Astrocyte (in vitro differentiated cells and primary cell): ENCODE data around the gene UBE2G1. TPM values are rescaled to one million over a fixed set of nuclear protein-coding genes. Genes with fewer than 3 reads are reported as not detected.

Source experiments
- DNase-seq: peaks from one replicate; pipeline ENCODE4 v3.0.0-alpha.2; 2010; ENCODE audit warnings: low read depth
- FAIRE-seq: peaks from 2 replicates; lab custom pipeline; 2011; peaks lifted over from hg19 to GRCh38; lab: Jason Lieb, UNC
- H2AFZ ChIP-seq: 2 replicates; pipeline ENCODE4 v1.6.0; 2012; ENCODE audit warnings: low read depth, low read length, inconsistent platforms
- H3K27ac ChIP-seq: 2 replicates; pipeline ENCODE4 v1.5.1; 2011; ENCODE audit warnings: low read depth, low read length, inconsistent platforms
- H3K27me3 ChIP-seq: 2 replicates; pipeline ENCODE4 v1.6.0; 2011; ENCODE audit warnings: low read length, inconsistent platforms; ENCODE audit not compliant: insufficient read depth
- H3K36me3 ChIP-seq: 2 replicates; pipeline ENCODE4 v1.5.1; 2011; ENCODE audit warnings: low read length, inconsistent platforms; ENCODE audit not compliant: insufficient read depth
- H3K4me1 ChIP-seq: 2 replicates; pipeline ENCODE4 v1.5.1; 2011; ENCODE audit warnings: low read length, inconsistent platforms; ENCODE audit not compliant: insufficient read depth
- H3K4me2 ChIP-seq: 2 replicates; pipeline ENCODE4 v1.6.0; 2012; ENCODE audit warnings: low read length, inconsistent platforms
- H3K4me3 ChIP-seq: 2 replicates; pipeline ENCODE4 v1.5.1; 2011; ENCODE audit warnings: low read depth, mild to moderate bottlenecking, low read length, inconsistent platforms; ENCODE audit not compliant: insufficient read depth
- H3K79me2 ChIP-seq: 2 replicates; pipeline ENCODE4 v1.6.0; 2012; ENCODE audit warnings: mild to moderate bottlenecking, low read length, inconsistent platforms; ENCODE audit not compliant: insufficient read depth
- H3K9ac ChIP-seq: 2 replicates; pipeline ENCODE4 v1.6.0; 2012; ENCODE audit warnings: mild to moderate bottlenecking, low read length, inconsistent platforms
- H3K9me3 ChIP-seq: 2 replicates; pipeline ENCODE4 v1.5.1; 2012; ENCODE audit warnings: low read depth, mild to moderate bottlenecking, low read length, inconsistent platforms; ENCODE audit not compliant: insufficient read depth
- H4K20me1 ChIP-seq: 2 replicates; pipeline ENCODE4 v1.6.0; 2012; ENCODE audit warnings: low read length, inconsistent platforms; ENCODE audit not compliant: insufficient read depth
- H3K27ac Mint-ChIP-seq: one replicate; pipeline ENCODE4 v1.8.0; 2021; ENCODE audit warnings: mild to moderate bottlenecking, mixed read lengths; ENCODE audit not compliant: unreplicated experiment
- H3K27me3 Mint-ChIP-seq: one replicate; pipeline ENCODE4 v1.8.0; 2021; ENCODE audit warnings: low read depth, mixed read lengths; ENCODE audit not compliant: unreplicated experiment
- H3K36me3 Mint-ChIP-seq: one replicate; pipeline ENCODE4 v1.8.0; 2021; ENCODE audit warnings: low read depth, mixed read lengths; ENCODE audit not compliant: unreplicated experiment
- H3K4me1 Mint-ChIP-seq: one replicate; pipeline ENCODE4 v1.8.0; 2021; ENCODE audit warnings: low read depth, mixed read lengths; ENCODE audit not compliant: unreplicated experiment
- H3K4me3 Mint-ChIP-seq: one replicate; pipeline ENCODE4 v1.8.0; 2021; ENCODE audit warnings: mild to moderate bottlenecking, moderate library complexity, mixed read lengths; ENCODE audit not compliant: unreplicated experiment
- H3K9me3 Mint-ChIP-seq: one replicate; pipeline ENCODE4 v1.8.0; 2021; ENCODE audit warnings: mild to moderate bottlenecking, mixed read lengths; ENCODE audit not compliant: unreplicated experiment
- EZH2 ChIP-seq: IDR thresholded peaks from 2 replicates; pipeline ENCODE4 v1.6.1; 2012; ENCODE audit warnings: mild to moderate bottlenecking, low read length, inconsistent platforms; ENCODE audit not compliant: insufficient read depth
- total RNA-seq: library from RNA; stranded (reverse); gene quantifications from 2 replicates; pipeline ENCODE4 v1.2.1, GENCODE V29; 2021
- TF ChIP-seq, protein P1 (sequence below): IDR thresholded peaks from 2 replicates; pipeline ENCODE4 v1.5.1; 2011; ENCODE audit warnings: low read depth, mild to moderate bottlenecking, inconsistent platforms, low read length, moderate library complexity; ENCODE audit not compliant: insufficient read depth

Gene UBE2G1
- total RNA-seq, 1 donor from 2014 or later, result 123 TPM

DNA sequence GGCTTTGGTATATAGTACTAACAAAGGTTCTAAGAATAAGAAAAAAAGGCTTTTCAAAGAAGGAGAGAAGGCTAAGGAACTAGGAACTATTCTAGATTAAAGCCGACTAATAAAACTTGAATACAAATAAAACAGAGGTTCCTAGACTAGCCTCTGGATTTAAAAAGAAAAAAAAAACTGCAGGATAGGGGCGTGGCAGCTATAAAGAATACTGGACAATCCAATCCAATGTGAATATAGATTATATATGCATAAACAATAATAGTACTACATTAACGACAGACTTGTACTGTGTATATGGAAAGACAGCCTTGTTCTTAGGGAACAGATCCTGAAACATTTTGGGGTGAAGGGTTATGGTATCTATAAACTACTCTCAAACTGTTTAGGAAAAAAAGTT, 78.8 kb downstream of the UBE2G1 start:
- Histone ChIP-seq H3K9me3 (no peaks in the 10 kb centered on the region), H3K27ac (no peak overlapping the region), H3K79me2 (peaks cover 13% of the 10 kb centered on the region), H3K4me2 (no peak overlapping the region), H3K27me3 (no peaks in the 10 kb centered on the region), H3K9ac (no peak overlapping the region), H3K4me1 (no peaks in the 10 kb centered on the region), H3K36me3 (no peaks in the 10 kb centered on the region), H3K4me3 (no peak overlapping the region), H4K20me1 (peaks cover 21% of the 10 kb centered on the region), H2AFZ (no peak overlapping the region)
- Mint-ChIP-seq H3K4me3 (no peak overlapping the region), H3K36me3 (peaks cover 9% of the 10 kb centered on the region), H3K9me3 (no peaks in the 10 kb centered on the region), H3K27ac (no peak overlapping the region), H3K4me1 (no peaks in the 10 kb centered on the region), H3K27me3 (no peaks in the 10 kb centered on the region)
- FAIRE-seq (no peak), DNase-seq (no peak)
- TF ChIP-seq, protein P1, sequence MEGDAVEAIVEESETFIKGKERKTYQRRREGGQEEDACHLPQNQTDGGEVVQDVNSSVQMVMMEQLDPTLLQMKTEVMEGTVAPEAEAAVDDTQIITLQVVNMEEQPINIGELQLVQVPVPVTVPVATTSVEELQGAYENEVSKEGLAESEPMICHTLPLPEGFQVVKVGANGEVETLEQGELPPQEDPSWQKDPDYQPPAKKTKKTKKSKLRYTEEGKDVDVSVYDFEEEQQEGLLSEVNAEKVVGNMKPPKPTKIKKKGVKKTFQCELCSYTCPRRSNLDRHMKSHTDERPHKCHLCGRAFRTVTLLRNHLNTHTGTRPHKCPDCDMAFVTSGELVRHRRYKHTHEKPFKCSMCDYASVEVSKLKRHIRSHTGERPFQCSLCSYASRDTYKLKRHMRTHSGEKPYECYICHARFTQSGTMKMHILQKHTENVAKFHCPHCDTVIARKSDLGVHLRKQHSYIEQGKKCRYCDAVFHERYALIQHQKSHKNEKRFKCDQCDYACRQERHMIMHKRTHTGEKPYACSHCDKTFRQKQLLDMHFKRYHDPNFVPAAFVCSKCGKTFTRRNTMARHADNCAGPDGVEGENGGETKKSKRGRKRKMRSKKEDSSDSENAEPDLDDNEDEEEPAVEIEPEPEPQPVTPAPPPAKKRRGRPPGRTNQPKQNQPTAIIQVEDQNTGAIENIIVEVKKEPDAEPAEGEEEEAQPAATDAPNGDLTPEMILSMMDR, result no peak
- no peak for TF ChIP-seq EZH2

DNA sequence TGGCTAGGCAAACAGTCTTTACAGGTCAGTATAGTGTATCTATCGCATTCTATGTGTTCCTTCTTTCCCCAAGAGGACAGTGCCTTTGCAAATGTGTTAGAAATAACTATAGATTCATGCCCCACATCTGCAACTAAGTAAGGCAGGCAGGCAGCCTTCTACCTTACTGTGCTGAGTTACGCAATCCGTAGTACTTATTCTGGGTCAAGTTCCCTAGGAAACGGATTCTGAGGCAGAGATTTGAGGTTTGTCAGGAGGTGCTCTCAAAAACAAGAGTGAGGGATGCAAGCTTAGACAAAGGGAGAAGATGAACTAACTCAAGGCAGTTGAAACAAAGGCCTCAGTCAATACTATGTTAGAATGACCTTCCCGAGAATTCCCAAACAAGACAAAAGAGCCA, 90.0 kb downstream of the UBE2G1 start:
- no peak for TF ChIP-seq EZH2
- TF ChIP-seq, protein P1, result no peak
- Mint-ChIP-seq H3K27me3 (no peaks in the 10 kb centered on the region), H3K36me3 (peaks cover 15% of the 10 kb centered on the region), H3K4me3 (no peak overlapping the region), H3K27ac (no peak overlapping the region), H3K9me3 (no peaks in the 10 kb centered on the region), H3K4me1 (peaks cover 5% of the 10 kb centered on the region)
- no peaks in the 10 kb centered on the region for H3K4me1 ChIP-seq
- H2AFZ ChIP-seq, result no peak overlapping the region
- H3K9ac ChIP-seq, result no peak overlapping the region
- H3K79me2 ChIP-seq, result peaks cover 51% of the 10 kb centered on the region
- FAIRE-seq (no peak), DNase-seq (no peak)
- H3K4me2 ChIP-seq, result no peak overlapping the region
- peaks cover 53% of the 10 kb centered on the region for H4K20me1 ChIP-seq
- peaks cover 13% of the 10 kb centered on the region for H3K36me3 ChIP-seq
- H3K4me3 ChIP-seq, result no peak overlapping the region
- H3K27me3 ChIP-seq, result no peaks in the 10 kb centered on the region
- H3K27ac ChIP-seq, result no peak overlapping the region
- H3K9me3 ChIP-seq, result no peaks in the 10 kb centered on the region

GRCh38 chr17:4272972-4273368, 93.5 kb downstream of the UBE2G1 start:
- no peak overlapping the region for H3K9ac ChIP-seq
- no peak overlapping the region for H2AFZ ChIP-seq
- FAIRE-seq (no peak), DNase-seq (no peak)
- H4K20me1 ChIP-seq, result peaks cover 45% of the 10 kb centered on the region
- no peaks in the 10 kb centered on the region for H3K4me1 ChIP-seq
- no peaks in the 10 kb centered on the region for H3K9me3 Mint-ChIP-seq
- H3K4me1 Mint-ChIP-seq, result peaks cover 5% of the 10 kb centered on the region
- peaks cover 42% of the 10 kb centered on the region for H3K79me2 ChIP-seq
- H3K27ac Mint-ChIP-seq, result no peak overlapping the region
- no peaks in the 10 kb centered on the region for H3K27me3 Mint-ChIP-seq
- H3K4me3 ChIP-seq, result no peak overlapping the region
- H3K27ac ChIP-seq, result no peak overlapping the region
- peaks cover 6% of the 10 kb centered on the region for H3K36me3 Mint-ChIP-seq
- no peak overlapping the region for H3K4me3 Mint-ChIP-seq
- no peak overlapping the region for H3K4me2 ChIP-seq
- H3K27me3 ChIP-seq, result no peaks in the 10 kb centered on the region
- TF ChIP-seq, protein P1, result no peak
- no peak for TF ChIP-seq EZH2
- H3K36me3 ChIP-seq, result peaks cover 25% of the 10 kb centered on the region
- H3K9me3 ChIP-seq, result no peaks in the 10 kb centered on the region
